Stimulated activated CD4-positive, alpha-beta T cell treated with anti-CD3 and anti-CD28 coated beads, Interleukin-1b, Interleukin-23, amount 100 ng/mL, for 48 hours (primary cell): ENCODE data around the gene C13orf46.
"Not testable (repeated sequence)": the region's sequence is repeated elsewhere in the genome, so short reads cannot be mapped to it uniquely, and the experiment has no call there.

Source experiments
- DNase-seq: peaks from one replicate; pipeline ENCODE4 v3.0.0-alpha.2; 2020

The C13orf46 gene

GRCh38 chr13:113973218-113974164 is at the start of gene C13orf46:
Gene C13orf46, minus strand, starts transcription at chr13:113974076. Its CDS starts 79 bp downstream, at chr13:113973997.
- DNase-seq = no peak

DNA sequence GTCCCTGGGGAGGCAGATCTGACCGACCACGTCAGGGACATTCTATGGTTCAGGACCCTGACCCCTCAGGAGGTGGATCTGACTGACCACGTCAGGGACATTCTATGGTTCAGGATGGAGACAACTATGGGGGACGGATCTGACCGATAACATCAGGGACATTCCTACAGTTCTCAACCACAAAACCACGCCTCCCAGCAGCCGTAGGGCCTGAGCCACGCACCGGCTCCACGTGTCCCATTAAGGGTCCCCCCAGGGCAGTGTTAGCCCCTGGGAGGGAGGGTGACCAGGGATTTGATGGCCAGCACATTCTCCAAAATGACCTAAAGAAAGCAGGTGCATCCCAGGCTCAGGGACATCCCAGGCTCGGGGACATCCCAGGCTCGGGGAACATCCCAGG is 49.0 kb upstream of the C13orf46 start:
- no peak for DNase-seq

DNA sequence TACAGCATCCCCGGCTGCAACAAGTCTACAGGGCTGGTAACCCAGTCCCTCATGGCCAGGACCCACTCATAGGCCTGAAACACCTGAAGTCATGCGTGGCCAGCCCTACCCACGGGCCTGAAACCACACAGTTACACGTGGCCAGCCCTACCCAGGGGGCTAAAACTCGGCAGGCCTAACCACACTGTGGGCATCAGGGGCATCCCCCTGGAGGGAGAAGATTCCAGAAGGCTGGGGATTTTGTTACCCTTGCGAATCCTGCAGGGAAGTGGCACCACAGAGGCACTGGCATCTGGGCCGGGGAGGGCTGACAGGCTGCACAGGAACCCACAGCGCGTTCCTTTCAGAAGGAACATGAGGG is 48.4 kb upstream of the C13orf46 start:
- no peak for DNase-seq

DNA sequence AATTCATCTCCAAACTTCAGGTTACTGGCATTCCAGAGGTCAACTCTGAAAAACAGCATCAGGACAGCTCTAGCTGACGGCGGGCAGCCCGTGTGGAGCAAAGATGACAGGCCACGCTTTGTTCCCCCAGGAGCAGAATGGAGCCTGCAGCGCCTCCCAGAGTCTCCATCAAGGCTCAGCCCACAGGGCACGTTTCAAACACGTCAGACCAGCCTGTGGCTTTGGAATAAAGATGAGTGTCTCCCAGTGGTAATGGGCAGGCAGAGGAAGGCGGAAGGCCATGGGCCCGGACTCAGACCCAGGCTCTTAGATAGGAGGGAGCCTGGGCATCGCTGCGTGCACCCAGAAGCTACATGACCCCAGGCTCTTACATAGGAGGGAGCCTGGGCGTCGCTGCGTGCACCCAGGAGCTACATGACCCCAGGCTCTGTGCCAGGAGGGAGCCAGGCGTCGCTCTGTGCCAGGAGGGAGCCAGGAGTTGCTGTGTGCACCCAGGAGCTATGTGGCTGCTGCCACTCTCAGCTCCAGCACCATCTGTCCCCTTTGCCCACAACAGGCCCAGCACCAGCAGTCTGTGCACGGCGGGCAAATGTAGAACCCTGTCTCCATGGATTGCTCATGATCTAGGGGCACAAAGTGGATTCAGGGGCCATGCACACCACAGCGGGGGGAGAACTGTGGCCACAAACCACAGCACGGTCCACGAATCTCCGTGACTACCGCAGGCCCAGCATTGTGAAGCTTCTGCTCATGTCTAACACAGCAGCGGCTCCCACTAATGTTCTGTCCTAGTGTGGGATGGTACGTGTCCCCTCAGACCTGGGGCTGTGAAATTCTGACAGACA is 47.8 kb upstream of the C13orf46 start:
- no peak for DNase-seq

DNA sequence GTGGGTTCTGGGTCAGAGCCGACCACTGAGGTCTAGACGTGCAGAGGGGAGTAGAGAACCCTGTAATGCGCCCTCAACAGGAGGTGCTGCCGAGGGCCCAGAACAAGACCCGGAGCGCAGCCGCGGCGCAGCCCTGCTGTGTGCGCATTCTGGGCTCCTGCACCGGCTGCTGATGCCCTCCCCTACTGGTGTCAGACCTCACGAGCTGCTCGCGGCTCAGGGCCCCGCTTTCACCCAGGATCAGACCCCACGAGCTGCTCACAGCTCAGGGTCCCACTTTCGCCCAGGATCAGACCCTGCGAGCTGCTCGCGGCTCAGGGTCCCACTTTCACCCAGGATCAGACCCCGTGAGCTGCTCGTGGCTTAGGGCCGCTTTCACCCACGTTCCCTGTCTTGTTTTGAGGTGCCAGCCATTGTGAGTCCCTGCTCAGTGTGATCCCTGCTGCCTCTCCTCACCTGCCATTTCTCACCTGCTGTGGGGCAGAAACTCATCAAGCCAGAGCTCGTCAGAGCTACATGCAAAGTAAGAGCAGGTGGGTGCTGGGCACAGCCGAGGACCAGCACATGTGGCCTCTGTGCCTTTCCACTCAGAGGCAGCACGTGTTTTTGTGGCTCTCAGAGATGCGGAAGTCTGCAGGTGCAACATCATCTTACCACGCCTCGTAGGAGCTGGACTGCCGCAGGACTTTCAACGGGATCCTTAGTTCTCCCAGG is 47.0 kb upstream of the C13orf46 start:
- no peak for DNase-seq

DNA sequence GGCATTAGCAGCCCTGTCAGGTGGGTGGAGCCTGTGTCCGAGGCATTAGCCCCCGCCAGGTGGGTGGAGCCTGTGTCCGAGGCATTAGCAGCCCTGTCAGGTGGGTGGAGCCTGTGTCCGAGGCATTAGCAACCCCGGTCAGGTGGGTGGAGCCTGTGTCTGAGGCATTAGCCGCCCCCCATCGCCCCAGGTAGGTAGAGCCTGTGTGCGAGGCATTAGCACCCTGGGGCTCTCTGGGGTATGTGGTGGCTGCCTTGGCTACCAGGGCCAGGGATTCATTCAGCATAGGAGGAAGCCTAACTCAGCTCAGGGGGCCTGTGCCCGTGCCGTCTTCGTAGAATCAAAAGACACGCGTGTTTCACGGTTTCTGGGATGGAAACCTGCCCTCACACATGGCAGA is 46.3 kb upstream of the C13orf46 start:
- not testable (repeated sequence) for DNase-seq

DNA sequence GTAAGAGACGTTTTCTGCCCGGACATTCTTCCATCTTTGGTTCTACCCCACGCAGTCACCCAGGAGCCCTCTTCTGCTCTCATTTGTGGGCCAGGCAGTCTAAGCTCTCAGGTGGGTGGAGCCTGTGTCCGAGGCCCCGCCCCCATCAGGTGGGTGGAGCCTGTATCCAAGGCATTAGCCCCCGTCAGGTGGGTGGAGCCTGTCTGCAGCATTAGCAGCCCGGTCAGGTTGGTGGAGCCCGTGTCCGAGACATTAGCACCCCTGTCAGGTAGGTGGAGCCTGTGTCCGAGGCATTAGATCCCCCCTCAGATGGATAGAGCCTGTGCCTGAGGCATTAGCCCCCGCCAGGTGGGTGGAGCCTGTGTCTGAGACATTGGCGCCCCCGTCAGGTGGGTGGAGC is 45.5 kb upstream of the C13orf46 start:
- DNase-seq = peak; percentile 52

DNA sequence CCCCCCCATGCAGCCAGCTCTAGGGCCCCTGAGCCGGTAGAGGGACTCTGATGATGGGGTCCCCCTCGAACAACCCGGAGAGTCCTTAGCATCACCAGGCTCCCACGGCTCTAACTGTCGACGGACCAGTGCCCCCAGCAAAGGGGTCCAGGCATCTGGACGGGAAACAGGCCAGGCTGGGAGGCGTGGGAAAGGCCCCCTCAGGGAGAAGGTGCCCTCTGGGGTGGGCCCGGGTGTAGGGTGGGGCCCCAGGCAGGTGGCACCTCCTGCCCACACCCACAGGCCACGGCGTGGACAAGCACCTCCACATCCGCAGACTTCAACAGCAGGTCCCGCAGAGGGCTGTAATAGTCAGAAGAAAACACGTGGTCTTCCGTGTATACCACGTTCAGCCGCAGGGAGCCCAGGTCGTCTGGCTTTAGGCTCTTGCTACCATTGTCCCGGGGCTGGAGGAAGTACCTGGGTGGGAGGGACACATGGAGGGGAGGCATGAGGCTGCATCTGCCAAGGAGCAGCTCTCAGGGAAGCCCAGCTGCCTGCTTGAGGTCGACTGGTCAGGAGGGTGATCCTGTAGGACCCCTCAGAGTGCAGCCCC is 44.7 kb upstream of the C13orf46 start:
- no peak for DNase-seq

GRCh38 chr13:114017966-114018365 is 44.1 kb upstream of the C13orf46 start:
- no peak for DNase-seq

GRCh38 chr13:114017028-114017630 is 43.3 kb upstream of the C13orf46 start:
- DNase-seq = no peak

GRCh38 chr13:114016321-114017027 is 42.6 kb upstream of the C13orf46 start:
- DNase-seq = no peak

DNA sequence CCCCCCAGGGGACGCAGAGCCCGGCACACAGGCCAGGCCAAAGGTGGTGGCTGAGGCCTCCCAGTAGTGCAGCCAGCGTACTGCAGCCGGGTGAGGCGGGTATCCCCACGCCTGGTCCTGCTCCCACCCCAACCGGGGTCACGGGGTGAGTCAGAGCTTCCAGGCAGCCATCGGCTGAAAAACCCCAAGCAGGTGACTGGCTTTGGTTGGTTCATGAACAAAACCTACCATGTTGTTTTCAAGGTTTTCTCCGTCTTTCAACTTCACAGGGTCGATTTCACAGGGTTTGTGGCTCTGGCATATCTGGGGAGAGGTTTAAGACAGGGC is 42.1 kb upstream of the C13orf46 start:
- peak; percentile 27 for DNase-seq

GRCh38 chr13:114015111-114015968 is 41.5 kb upstream of the C13orf46 start:
- DNase-seq = no peak

DNA sequence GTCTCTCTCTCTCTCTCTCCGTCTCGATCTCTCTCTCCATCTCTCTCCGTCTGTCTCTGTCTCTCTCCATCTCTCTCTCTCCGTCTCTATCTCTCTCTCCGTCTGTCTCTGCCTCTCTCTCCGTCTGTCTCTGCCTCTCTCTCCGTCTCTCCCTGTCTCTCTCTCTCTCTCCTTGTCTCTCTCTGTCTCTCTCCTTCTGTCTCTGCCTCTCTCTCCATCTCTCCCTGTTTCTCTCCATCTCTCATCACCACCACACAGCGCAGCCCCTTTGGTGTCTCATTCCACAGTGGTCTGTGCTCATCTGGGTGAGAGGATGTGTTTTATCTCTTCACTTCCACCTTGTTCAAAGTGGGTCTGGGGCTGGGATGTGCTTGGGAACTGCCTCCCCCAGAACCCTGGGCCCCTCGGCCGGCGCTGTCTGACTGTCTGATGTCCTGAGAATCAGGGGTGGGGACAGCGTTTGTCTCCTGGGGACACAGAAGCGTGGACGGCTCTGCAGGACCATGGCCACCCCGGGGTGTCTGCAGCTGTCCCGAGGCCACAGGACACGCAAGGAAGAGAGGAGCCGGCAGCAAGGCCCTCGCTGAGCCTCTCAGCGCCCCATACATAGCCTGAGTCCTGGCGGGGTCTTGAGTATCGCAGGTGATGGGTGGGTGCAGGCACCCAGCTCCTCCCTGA is 40.2 kb upstream of the C13orf46 start:
- DNase-seq = no peak

DNA sequence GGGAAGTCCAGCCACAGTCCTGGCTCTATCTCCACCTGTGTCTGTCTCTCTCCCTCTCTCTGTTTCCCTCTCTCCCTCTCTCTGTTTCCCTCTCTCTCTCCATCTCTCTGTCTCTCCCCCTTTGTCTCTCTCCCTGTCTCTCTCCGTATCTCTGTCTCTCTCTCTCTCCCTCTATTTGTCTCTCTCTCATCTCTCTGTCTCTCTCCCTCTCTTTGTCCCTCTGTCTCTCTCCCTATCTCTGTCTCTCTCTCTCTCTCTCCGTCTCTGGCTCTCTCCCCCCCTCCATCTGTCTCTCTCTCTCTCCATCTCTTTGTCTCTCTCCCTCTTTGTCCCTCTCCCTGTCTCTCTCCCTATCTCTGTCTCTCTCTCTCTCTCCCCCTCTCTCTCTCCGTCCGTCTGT is 39.5 kb upstream of the C13orf46 start:
- DNase-seq = no peak

DNA sequence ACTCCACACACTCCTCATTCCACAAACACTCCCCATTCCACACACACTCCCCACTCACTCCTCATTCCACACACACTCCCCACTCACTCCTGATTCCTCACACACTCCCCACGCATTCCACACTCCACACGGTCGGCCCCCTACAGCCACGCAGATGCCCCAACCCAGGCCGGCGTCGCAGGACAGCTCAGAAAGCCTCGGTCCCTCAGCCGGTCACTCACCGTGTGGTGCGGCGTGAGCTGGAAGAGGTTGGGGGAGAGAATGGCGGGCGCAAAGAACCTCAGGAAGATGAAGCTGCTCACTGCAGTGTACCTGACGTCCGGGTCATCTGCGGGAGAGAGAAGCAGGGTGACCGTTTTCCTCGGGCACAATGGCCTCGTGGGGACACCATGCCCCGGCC is 39.0 kb upstream of the C13orf46 start:
- DNase-seq = no peak

DNA sequence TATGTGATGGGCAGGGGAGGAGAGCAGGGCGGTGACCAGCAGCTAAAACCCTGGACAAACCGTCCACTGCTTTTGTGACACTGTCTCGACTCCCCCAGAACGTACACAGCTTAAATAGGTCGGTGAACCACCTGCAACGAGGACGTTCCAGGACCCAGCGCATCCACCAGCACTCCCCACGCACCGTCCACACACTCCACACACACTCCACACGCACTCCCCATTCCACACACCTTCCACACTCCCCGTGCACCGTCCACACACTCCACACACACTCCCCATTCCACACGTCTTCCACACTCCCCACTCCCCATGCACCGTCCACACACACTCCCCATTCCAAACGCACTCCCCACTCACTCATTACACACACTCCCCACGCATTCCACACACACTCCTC is 38.3 kb upstream of the C13orf46 start:
- DNase-seq = no peak

- no peak for DNase-seq
Observed at GRCh38 chr13:114011226-114011625, 37.4 kb upstream of the C13orf46 start.

- no peak for DNase-seq
Observed at GRCh38 chr13:114010401-114011101, 36.7 kb upstream of the C13orf46 start.
